K562 (cell line): ENCODE results near the gene TEX22. TPM values are rescaled to one million over a fixed set of nuclear protein-coding genes. Genes with fewer than 3 reads are reported as not detected.

ENCODE experiments used
- ATAC-seq: fragments of 200-7000 bp; cut with Tn5 transposase; 3 replicates; pipeline ENCODE4 v1.9.1; 2020; ENCODE audit warnings: moderate library complexity
- BruUV-seq: library from RNA; stranded (reverse); fragments of 400-500 nt; replicated peaks from 2 replicates; lab custom pipeline; 2021; lab: Mats Ljungman, UMichigan
- CTCF ChIA-PET: fragments of 300-600 bp; formaldehyde crosslinking; extraction: SDS; loops from one replicate; lab custom pipeline; 2021; ENCODE audit warnings: low intra/inter-chr PET ratio; lab: Yijun Ruan, JAX
- POLR2A ChIA-PET: fragments of 300-600, 350-650 bp; sonication (Branson Sonifier 250); formaldehyde crosslinking; extraction: SDS; loops from one replicate; lab custom pipeline; 2021; ENCODE audit warnings: antibody characterized with exemption, inconsistent platforms; lab: Yijun Ruan, JAX
- DNase-seq, 4 experiments: peaks; one replicate each; pipeline versions ENCODE4 v3.0.0 to v3.0.0-alpha.2; 2011 to 2018; ENCODE audit warnings: low spot score in 3 of 4, mixed read lengths in 3 of 4; ENCODE audit errors: extremely low read depth in 1 of 4
- FAIRE-seq: peaks from 2 replicates; lab custom pipeline; 2011; peaks lifted over from hg19 to GRCh38; lab: Jason Lieb, UNC
- H2AFZ ChIP-seq: 2 replicates; pipeline ENCODE4 v1.6.0; 2011; ENCODE audit warnings: low read depth, low read length, control low read depth, inconsistent platforms
- H3K27ac ChIP-seq: fragments of 200-600 bp; 3 replicates; pipeline ENCODE4 v1.8.0; 2011; ENCODE audit warnings: low read depth, mild to moderate bottlenecking, control low read depth, inconsistent platforms, low read length, moderate library complexity, mixed read lengths; ENCODE audit errors: extremely low read depth
- H3K27me3 ChIP-seq, 2 experiments: fragments of 300-600 bp in 1 of 2; 2 replicates in 1 of 2; 3 replicates in 1 of 2; pipeline versions ENCODE4 v1.6.0 to v1.8.0; 2011; ENCODE audit warnings: inconsistent platforms in 2 of 2, low read length in 2 of 2, mild to moderate bottlenecking in 1 of 2, mixed read lengths in 1 of 2, moderate library complexity in 1 of 2; ENCODE audit not compliant: control insufficient read depth in 2 of 2, insufficient read depth in 2 of 2
- H3K36me3 ChIP-seq: fragments of 300-600 bp; 3 replicates; pipeline ENCODE4 v1.8.0; 2011; ENCODE audit warnings: mild to moderate bottlenecking, low read length, inconsistent platforms; ENCODE audit not compliant: control insufficient read depth, insufficient read depth
- H3K4me1 ChIP-seq, 2 experiments: fragments of 200-600 bp in 1 of 2; replicated peaks in 1 of 2; 2 replicates in 1 of 2; 3 replicates in 1 of 2; pipeline versions ENCODE4 v1.5.1 to v1.8.0; 2011; ENCODE audit warnings: inconsistent platforms in 2 of 2, low read length in 2 of 2, mild to moderate bottlenecking in 1 of 2, mixed read lengths in 1 of 2, moderate library complexity in 1 of 2; ENCODE audit not compliant: control insufficient read depth in 2 of 2, insufficient read depth in 2 of 2
- H3K4me2 ChIP-seq: 2 replicates; pipeline ENCODE4 v1.6.1; 2011; ENCODE audit warnings: low read length, control low read depth, inconsistent platforms, mixed read lengths; ENCODE audit not compliant: insufficient read depth
- H3K4me3 ChIP-seq: fragments of 200-600 bp; sonication (generic), shearing (Covaris generic); 2 replicates; pipeline ENCODE4 v1.5.1; 2016; ENCODE audit warnings: control low read depth, inconsistent platforms
- H3K79me2 ChIP-seq: fragments of 200-600 bp; 3 replicates; pipeline ENCODE4 v1.8.0; 2011; ENCODE audit warnings: low read length, inconsistent platforms; ENCODE audit not compliant: control insufficient read depth, insufficient read depth
- H3K9ac ChIP-seq, 2 experiments: 2 replicates each; pipeline versions ENCODE4 v1.6.0 to v1.6.1; 2011; ENCODE audit warnings: low read depth in 2 of 2, low read length in 2 of 2, control low read depth in 1 of 2, inconsistent platforms in 1 of 2, mild to moderate bottlenecking in 1 of 2, mixed read lengths in 1 of 2; ENCODE audit not compliant: insufficient read depth in 1 of 2
- H3K9me1 ChIP-seq: one replicate; pipeline ENCODE4 v1.6.0; 2011; ENCODE audit warnings: inconsistent platforms, mild to moderate bottlenecking, low read length, moderate library complexity; ENCODE audit not compliant: control insufficient read depth, insufficient read depth
- H3K9me3 ChIP-seq: replicated peaks from 2 replicates; pipeline ENCODE4 v1.5.1; 2011; ENCODE audit warnings: low read depth, low read length, inconsistent platforms; ENCODE audit not compliant: control insufficient read depth, insufficient read depth
- H4K20me1 ChIP-seq: replicated peaks from 2 replicates; pipeline ENCODE4 v1.6.1; 2011; ENCODE audit warnings: low read length, inconsistent platforms, mixed read lengths; ENCODE audit not compliant: control insufficient read depth, insufficient read depth
- ESRRA ChIP-seq: fragments of 450-650 bp; IDR thresholded peaks from 2 replicates; pipeline ENCODE4 v1.6.1; 2014; ENCODE audit warnings: low read depth, mild to moderate bottlenecking, moderate library complexity, borderline replicate concordance
- PCBP2 ChIP-seq: fragments of 200-400 bp; formaldehyde crosslinking; IDR thresholded peaks from 2 replicates; pipeline ENCODE4 v1.6.1; 2018; ENCODE audit warnings: low read length, low read depth, mild to moderate bottlenecking, moderate library complexity; ENCODE audit not compliant: poor library complexity, severe bottlenecking
- PHB ChIP-seq: fragments of 250-450 bp; sonication (Bioruptor Pico); IDR thresholded peaks from 2 replicates; pipeline ENCODE4 v1.5.0; 2021
- POLR2G ChIP-seq: fragments of 200-400 bp; formaldehyde crosslinking; IDR thresholded peaks from 2 replicates; pipeline ENCODE4 v1.6.1; 2017; ENCODE audit warnings: low read depth, mild to moderate bottlenecking, antibody characterized with exemption, low read length, moderate library complexity
- RBFOX2 ChIP-seq: fragments of 200-400 bp; formaldehyde crosslinking; IDR thresholded peaks from 2 replicates; pipeline ENCODE4 v1.6.1; 2017; ENCODE audit warnings: low read depth, mild to moderate bottlenecking, low read length, moderate library complexity
- RUNX1 ChIP-seq: sonication (generic); IDR thresholded peaks from 2 replicates; pipeline ENCODE4 v1.6.1; 2016; ENCODE audit warnings: antibody characterized with exemption, low read depth
- ZNF12 ChIP-seq: sonication (generic); formaldehyde crosslinking; IDR thresholded peaks from 2 replicates; pipeline ENCODE4 v1.4.0; 2020; ENCODE audit warnings: mild to moderate bottlenecking, missing genetic modification reagents
- ZNF449 ChIP-seq: fragments of 250-450 bp; sonication (Bioruptor Pico); IDR thresholded peaks from 2 replicates; pipeline ENCODE4 v1.8.0; 2022; ENCODE audit warnings: moderate library complexity, mild to moderate bottlenecking, inconsistent platforms
- ZNF766 ChIP-seq: fragments of 200-800 bp; sonication (Bioruptor generic); conservative IDR thresholded peaks from 2 replicates; pipeline ENCODE4 v1.6.1; 2016; ENCODE audit warnings: missing genetic modification characterization, missing compliant biosample characterization
- WGBS: fragments of 100-300 bp; shearing (Covaris generic); methylation state at CpG from one replicate; pipeline ENCODE4 v1.1.6; 2016; ENCODE audit warnings: low coverage, mixed read lengths; ENCODE audit not compliant: insufficient coverage; ENCODE audit errors: missing lambda C conversion rate; 5-methylcytosine and 5-hydroxymethylcytosine counted together
- in situ Hi-C: fragments of 300-500 bp; cut with MboI; formaldehyde crosslinking; loops from 4 replicates; pipeline ENCODE4 v1.15.0; 2018; ENCODE audit warnings: inconsistent platforms, mixed read lengths
- intact Hi-C: fragments of 100-400 bp; cut with micrococcal nuclease; formaldehyde crosslinking; loops from 2 replicates; pipeline ENCODE4 v1.14.2; 2022
- polyA plus RNA-seq, 8 experiments: library from polyadenylated mRNA; depleted of rRNA in 4 of 8; stranded (reverse) in 5 of 8; unstranded in 3 of 8; fragments of >200 nt; fragmentation: Nextera tagmentation in 2 of 8; fragmentation: Illumina TruSeq in 1 of 8; extraction: Ambion mirVana in 2 of 8; extraction: Trizol in 1 of 8; gene quantifications; 2 replicates each; pipeline versions ENCODE4 v1.2.1 to v1.2.3, GENCODE V29; 2011 to 2014; ENCODE audit warnings: inconsistent platforms in 1 of 8, missing spikeins in 1 of 8
- total RNA-seq, 7 experiments: library from RNA; depleted of rRNA in 6 of 7; stranded (reverse); fragments of >200 nt in 6 of 7; fragmentation: Illumina TruSeq in 2 of 7; extraction: Trizol in 2 of 7; gene quantifications; 2 replicates each; pipeline versions ENCODE4 v1.2.1 to v1.2.3, GENCODE V29; 2011 to 2021; ENCODE audit warnings: low replicate concordance in 1 of 7

The TEX22 gene
- total and polyA plus RNA-seq, 9 of the 15 experiments (the other 6 are each of a cell fraction or from before 2014, with no cell fraction given) = 0.04 to 1.7 (median 0.23) TPM; not detected in 2

- POLR2A ChIA-PET = interaction anchor here (0.6 to 1.2 kb wide), 3 partner anchors 10 to 79 kb away, joined by 3 read pairs; no protein-coding TSS in a partner anchor
Measured at GRCh38 chr14:105420974-105421674, 22.8 kb downstream of the TEX22 start.

More at GRCh38 chr14:105420974-105421674, 22.8 kb downstream of the TEX22 start:
- H3K79me2 ChIP-seq = peaks cover 61% of the 10 kb centered on the region
- FAIRE-seq = no peak
- H3K9me1 ChIP-seq = peaks cover 6% of the 10 kb centered on the region
- peak overlapping the region; percentile 71 for H3K4me3 ChIP-seq
- ATAC-seq = peak; percentile 29
- in situ Hi-C loops (no loop called here), intact Hi-C loops (no loop called here)
- H3K4me1 ChIP-seq = peaks cover 11 to 61% of the 10 kb centered on the region in 2 experiments; a peak in 4 of 5 replicates
- H3K9ac ChIP-seq = peak overlapping the region; percentile 81 to 98
- BruUV-seq = no TSS peak
- peak overlapping the region; percentile 75; the same call in 2 of the 3 replicates for H3K27ac ChIP-seq
- no peaks in the 10 kb centered on the region for H3K9me3 ChIP-seq
- H3K27me3 ChIP-seq = no peaks in the 10 kb centered on the region
- TF ChIP-seq POLR2G (peak; percentile 39), RUNX1 (no peak), ZNF766 (CRISPR knock-in tag) (no peak), ZNF449 (no peak), PCBP2 (no peak), PHB (CRISPR knock-in tag) (no peak), ZNF12 (CRISPR knock-in tag) (no peak), RBFOX2 (peak; percentile 58; the same call in 1 of the 2 replicates), ESRRA (peak; percentile 61; the same call in 1 of the 2 replicates)
- H3K36me3 ChIP-seq = peaks cover 36% of the 10 kb centered on the region; the same call in 2 of the 3 replicates
- CTCF ChIA-PET = no interaction called here
- whole genome bisulfite sequencing = 56% methylated on average over 5 of the region's 23 CpGs
- H4K20me1 ChIP-seq = no peaks in the 10 kb centered on the region
- no peak overlapping the region for H2AFZ ChIP-seq
- H3K4me2 ChIP-seq = peak overlapping the region; percentile 72
- DNase-seq = peak in 1 of 4 experiments; percentile 31
